HG02759 (cell line): ENCODE measurements around the gene ZIC2.
"Not testable (repeated sequence)": the region's sequence is repeated elsewhere in the genome, so short reads cannot be mapped to it uniquely, and the experiment has no call there.

Experiments
- ATAC-seq: cut with Tn5 transposase; IDR thresholded peaks from one replicate; pipeline ENCODE4 v1.9.1; 2021; ENCODE audit warnings: mild to moderate bottlenecking, moderate library complexity; ENCODE audit not compliant: unreplicated experiment

Gene ZIC2

DNA sequence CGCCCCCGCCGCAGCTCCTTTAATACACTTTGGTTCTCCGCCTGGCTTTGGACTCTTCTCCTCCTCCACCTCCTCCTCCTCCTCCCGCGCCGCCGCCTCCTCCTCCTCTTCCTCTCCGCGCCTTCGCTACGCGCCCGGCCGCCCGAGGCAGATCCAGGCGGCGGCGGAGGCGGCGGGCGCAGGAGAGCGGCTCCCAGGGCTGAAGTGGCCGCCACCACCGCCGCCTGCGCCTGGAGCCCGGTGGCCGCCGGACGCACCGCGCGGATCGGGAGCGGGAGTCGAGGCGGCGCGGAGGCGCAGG, at the start of gene ZIC2:
Gene ZIC2, plus strand, starts transcription at position 50 of the 301 bp plus-strand sequence. CDS start 281 bp downstream, outside the sequence.
- no peak for ATAC-seq

DNA sequence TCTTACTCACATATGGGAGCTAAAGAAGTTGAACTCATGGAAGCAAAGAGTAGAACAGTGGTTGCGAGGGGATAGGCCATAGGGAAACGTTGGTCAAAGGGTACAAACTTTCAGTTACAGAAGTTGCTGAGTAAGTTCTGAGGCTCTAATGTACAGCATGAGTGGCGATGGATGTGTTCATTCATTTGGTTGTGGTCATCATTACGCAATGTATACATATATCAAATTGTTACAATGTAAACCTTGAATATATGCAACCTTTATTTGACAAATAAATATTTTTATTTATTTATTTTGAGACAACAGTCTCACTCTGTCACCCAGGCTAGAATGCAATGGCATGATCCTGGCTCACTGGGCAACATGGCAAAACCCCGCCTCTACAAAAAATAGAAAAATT, 48.7 kb upstream of the ZIC2 start:
- ATAC-seq, result no peak

DNA sequence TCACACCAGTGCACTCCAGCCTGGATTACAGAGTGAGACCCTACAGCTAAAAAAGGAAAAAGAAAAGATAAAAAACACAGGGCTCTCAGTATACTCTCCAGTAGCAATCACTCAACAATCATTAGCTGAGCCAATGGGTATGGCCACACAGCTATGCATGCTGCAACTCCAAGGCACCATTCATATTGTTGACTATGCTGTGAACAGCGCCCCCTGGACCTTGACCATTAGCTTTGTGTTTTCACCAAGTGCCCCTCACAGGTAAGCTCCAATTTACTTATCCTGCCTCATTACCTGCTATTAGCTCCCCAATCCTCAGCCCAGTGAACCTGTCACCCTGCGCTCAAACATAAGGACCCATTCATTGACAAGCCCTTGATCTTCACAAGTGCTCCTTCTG, 45.8 kb upstream of the ZIC2 start:
- ATAC-seq, result no peak

- no peak for ATAC-seq
Measured at GRCh38 chr13:99938635-99939034, 42.9 kb upstream of the ZIC2 start.

DNA sequence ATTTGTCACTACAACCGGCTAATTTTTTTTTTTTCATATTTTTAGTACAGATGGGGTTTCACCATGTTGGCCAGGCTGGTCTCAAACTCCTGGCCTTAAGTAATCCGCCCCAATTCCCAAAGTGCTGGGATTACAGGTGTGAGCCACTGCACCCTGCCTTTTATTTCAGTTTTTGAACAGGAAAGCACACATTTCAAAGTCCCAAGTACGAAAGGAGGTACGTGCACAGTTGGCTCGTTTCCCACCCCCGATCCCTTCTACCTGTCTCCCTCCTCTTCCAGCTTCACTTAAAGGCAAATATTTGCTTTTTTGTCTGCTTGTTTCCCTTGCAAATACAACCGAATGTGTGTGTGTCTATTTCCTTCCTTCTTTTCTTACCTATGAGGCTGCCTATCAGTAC, 40.5 kb upstream of the ZIC2 start:
- no peak for ATAC-seq

GRCh38 chr13:99941911-99942310, 39.7 kb upstream of the ZIC2 start:
- no peak for ATAC-seq

DNA sequence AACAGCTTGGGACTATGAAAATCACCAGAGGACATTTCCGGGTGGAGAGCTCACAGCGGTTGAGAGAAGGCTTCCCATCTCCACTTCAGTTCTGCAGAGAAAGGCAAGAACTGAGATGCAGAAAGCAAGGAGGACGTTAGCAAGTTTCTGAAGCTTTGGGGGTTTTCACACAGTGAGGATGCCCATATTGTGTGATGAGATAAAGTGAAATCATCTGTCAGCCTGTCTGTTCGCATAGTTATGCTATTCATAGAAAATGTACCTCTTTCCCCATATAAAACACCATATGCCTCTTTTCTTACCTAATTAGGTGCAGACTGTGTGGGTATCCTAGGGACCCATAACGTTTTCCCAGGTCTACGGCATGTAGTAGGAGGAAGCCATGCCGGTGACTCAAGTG, 37.5 kb upstream of the ZIC2 start:
- no peak for ATAC-seq

GRCh38 chr13:99944606-99945005, 37.0 kb upstream of the ZIC2 start:
- no peak for ATAC-seq

DNA sequence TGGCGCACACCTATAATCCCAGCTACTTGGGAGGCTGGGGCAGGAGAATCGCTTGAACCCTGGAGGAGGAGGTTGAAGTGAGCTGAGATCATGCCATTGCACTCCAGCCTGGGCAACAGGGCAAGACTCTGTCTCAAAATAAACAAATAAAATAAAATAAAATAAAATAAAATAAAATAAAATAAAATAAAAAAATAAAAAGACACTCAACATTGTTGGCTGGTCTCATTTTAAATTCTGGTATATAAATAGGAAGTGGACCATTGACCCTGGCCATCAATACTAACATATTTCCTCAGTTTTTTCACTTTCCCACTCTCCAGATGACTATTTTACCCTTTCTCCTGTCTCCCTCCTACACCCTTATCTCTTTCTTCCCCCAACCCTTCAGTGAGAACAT, 36.1 kb upstream of the ZIC2 start:
- ATAC-seq, result not testable (repeated sequence)

- no peak for ATAC-seq
Measured at GRCh38 chr13:99947666-99948065, 33.9 kb upstream of the ZIC2 start.

DNA sequence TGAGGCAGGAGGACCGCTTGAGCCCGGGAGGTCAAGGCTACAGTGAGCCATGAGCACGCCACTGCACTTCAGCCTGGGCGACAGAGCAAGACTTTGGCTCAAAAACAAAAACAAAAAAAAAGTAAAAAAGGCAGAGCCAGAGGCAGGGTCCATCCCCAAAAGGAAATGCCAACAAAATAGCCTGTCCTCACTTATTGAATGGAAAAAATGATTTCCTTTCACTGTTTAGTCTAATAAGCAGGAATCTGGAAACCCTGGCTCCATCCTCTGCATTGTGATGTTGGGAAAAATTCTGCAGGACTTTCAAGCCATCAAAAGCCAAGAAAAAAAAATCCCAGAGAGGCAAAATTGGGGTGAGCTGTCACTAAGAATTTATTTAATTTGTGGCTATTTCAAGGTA, 33.2 kb upstream of the ZIC2 start:
- no peak for ATAC-seq

DNA sequence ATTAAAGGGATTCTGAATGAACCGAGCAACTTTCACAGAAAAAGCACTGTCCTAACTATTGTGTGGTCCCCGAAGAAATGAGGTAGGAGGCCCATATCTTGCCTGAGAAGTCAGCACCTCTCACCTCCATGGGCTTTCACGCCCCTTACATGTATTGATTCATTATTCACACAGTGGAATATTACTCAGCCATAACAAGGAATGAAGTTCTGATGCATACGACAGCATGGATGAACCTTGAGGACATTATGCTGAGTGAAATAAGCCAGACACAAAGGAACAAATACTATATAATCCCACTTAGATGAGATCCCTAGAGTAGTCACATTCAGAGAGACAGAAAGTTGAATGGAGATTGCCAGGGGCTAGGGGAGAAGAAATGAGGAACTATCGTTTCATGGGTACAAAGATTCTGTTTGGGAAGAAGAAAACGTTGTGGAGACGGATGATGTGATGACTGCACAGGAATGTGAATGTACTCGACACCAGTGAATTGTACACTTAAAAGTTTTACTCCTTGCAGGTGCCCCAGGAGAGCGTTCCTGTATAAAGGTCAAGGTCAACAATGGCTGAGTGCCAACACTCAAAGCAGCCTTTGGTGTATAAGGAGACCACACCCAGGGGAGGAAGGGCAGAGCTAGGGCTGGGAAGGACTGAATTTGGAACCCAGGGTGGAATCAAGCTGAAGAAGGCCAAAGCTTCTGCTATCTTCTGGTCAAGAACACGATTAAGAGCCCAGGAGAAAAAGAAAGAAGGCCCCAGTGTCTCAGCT, 32.5 kb upstream of the ZIC2 start:
- ATAC-seq, result no peak

DNA sequence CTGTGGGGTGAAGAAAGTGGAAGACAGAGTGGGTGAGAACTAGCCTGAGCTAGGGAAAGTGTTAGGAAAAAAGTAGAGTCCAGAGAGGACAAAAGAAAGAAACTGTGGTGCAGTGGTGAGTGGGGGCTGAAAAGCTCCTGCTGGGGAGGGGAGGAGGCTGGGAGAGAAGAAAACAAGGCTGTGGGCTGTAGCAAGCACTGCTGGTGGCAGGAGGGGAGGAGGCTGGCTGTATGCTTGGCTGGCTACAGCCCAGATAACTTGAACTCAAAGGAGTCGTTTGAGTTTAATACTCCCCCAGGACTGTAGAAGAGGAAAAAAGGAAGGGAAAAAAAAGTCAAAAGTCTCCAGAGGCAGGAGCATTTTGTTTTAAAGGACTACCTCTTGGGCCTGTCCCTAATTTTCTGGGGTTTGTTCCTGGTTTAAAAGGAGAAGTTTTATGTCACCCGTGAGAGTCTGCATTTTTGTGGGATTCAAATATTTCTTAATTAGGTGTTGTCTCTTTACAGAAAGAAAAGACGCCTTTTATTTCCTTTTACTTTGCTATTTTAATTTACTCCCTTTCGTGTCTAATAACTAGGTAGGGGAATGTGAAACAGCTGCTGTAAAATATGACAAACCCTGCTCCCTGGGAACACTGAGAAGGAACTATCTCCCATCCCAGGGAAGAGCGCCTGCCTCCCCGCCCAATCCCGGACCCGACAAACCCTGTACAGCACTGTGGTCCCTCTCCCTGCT, 31.7 kb upstream of the ZIC2 start:
- no peak for ATAC-seq

- ATAC-seq, result not testable (repeated sequence)
Measured at GRCh38 chr13:99951666-99952065, 29.9 kb upstream of the ZIC2 start.

DNA sequence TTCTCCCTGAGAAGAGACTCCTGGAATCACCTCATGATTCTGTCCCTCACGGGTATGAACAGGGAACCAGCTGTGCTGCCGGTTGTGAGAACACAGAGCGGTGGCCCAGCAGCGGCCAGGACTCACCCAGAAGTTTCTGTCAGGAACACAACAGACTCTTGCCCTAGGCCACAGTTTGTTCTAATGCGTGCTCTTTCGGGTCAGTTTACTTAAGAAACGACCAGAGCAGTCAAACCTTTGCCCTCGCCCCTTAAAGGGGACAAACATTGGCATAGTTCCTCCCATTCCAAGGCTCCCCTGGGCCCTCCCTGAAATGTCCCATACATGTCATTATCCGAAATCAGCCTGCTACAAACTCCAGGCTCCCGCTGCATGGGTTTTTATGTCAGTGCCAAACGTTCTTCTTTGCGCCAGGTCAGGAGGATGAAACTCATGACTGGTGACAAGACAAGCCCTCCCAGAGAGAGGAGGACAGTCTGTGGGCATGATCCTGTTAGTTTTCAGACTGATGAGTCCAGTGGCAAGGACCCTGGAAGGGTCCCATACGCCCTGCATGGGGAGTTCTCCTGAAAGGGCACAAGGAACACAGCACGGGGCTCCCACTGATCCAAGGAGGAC, 28.3 kb upstream of the ZIC2 start:
- no peak for ATAC-seq

DNA sequence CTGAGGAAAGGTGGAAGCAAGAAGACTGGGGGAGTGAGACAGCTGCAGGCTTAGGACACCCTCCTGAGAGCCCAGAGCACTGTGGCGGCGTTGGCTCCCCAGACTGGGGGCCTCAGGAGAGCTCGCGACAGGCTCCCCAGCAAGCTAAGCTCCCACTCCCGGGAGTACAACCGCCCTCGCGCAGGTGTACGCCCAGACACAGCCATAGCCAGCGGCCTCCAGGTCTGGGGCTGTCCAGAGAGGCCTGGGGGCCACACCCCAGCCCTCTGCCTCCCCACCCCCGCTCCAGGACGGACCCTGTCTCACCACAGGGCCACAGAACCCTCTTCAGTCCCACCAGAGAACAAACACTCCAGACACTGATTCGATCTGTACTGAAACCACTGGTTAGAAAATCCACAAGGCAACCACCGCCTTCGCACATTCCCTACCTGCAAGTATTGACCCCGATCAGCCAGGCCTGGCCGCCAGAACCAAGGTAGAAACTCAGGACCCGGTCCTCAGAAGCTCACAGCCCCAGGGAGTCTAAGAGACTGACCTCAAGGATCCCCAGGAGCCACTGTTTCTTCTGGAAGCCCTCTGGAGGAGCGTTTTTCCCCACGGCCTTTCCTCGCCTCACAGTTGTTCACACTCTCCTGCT, 26.4 kb upstream of the ZIC2 start:
- no peak for ATAC-seq

DNA sequence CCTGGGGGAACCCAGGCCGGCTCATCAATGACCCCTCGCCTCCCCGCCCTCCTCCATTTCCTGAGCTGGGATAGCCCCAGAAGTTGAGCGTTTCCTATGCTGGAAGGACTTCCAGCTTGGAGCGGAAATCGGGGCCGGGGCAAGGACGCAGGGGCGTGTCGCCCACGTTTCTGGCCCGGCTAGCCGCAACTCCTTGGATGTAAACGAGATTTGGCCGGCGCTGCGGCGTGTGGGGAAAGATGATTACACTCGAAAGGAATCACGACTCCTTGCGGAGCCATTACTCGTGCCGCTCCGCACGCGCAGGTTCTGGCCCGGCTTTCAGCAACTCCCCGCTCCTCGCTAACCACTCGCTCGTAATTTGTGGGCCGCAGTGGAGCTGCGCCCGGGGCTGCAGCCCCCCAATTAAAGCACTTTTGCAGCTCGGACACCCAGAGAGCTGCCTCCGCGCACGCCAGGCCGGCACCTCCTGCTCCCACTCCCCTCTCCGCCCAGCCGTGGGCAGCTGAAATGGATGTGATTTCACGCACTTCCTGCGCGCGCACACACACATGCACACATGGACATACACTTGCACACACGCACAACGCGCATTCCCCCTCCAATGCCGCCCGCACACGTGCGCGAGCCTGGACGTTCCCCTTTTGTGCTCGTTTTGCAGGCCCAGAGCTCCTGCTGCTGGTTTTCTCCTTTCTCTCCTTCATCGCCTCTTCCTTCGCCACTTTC, 25.7 kb upstream of the ZIC2 start:
- ATAC-seq, result no peak

DNA sequence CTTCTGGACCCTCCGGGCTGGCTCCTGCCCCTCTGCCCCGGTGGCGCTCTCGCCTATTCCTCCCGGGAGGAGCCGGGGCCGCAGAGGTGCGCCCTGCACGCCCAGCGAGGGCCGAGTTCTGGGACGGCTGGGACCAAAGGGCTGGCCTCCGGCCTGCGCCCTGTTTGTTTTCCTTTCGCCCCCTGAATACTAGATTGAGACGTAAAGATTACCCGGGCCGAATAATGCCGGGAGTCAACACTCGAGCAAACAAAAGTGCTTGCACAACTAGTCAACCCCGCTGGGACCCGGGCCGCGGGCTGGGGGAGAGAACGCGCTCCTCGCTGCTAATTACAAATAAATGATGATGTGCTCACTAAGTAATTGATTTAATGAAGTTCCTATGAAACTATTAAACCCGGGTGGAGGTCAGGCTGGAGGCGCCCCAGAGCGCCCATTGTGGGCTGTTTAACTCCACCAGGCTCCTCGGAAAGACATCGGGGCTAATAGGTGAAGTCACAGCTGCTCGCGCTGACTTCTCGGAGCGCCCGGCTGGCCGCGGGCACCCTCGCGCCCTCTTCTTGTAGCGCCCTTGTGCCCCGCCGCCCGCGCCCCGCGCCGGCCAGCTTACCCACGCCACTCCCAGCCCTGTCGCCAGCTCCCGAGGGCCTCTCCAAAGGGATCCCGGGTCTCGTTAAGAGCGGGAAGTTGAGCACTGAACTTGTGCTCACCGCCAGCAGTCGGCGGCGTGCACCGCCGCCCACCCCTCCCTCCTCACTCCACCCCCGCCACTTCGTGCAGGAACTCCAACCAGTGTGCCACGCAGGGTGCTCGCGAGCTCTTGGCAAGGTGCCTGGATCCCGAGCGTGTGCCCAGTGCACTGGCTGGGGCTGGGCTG, 24.9 kb upstream of the ZIC2 start:
- ATAC-seq, result no peak

DNA sequence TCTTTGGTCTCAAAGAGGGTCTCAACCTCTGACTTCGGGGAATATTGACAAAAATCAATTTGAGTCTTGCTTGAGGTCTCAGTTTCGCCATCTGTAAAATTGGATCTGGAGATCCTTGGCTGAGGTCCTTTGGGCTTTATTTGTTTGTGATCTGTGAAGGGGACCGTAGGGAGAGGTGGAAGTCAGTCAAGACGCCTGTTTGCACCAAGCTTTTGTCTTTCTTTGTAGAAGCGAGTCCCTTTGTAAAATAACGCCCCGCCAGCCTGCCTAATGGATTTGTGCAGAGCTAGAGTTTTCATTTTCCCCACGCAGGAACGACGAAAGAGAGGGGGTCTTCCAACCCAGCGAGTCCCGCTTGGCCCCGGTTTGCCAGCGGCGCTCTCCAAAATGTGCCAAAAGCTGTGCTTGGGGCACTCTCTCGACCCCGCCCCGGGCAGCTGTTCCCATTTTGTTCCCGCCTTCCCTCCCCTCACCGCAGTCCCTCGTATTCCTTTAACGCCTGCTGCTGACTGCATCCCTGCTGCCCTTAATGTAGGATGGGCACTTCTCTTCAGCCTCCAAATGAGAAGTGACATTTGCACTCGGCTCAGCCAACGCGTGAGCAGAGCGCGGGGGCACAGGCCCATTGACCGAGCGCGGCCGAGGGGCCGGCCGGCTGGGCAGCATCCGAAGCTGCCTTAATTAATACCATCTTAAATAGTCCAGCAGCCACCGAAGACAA, 23.0 kb upstream of the ZIC2 start:
- ATAC-seq, result no peak
